Renal cortical epithelial cell (primary cell): Measurements from ENCODE around the gene DHX29. TPM values are rescaled to one million over a fixed set of nuclear protein-coding genes. Genes with fewer than 3 reads are reported as not detected.

ENCODE experiments used
- total RNA-seq: library from RNA; depleted of rRNA; stranded (reverse); fragments of >200 nt; gene quantifications from 2 replicates; pipeline ENCODE4 v1.2.3, GENCODE V29; 2014

Gene DHX29
- total RNA-seq, 1 donor from 2014 or later: 39.8 TPM

Other genes with a start within 250 kb of the DHX29 start
- not detected in 2 replicates for gene GZMA, start 205.0 kb downstream of the DHX29 start, total RNA-seq
- gene GPX8, start 147.5 kb downstream of the DHX29 start, total RNA-seq: 45.0 and 66.2 TPM in 2 replicates
- gene CDC20B, start 134.5 kb downstream of the DHX29 start, total RNA-seq: 0.52 TPM in 1 of 2 replicates, not detected in the other
- gene MCIDAS, start 80.4 kb downstream of the DHX29 start, total RNA-seq: 0.20 TPM in 1 of 2 replicates, not detected in the other
- gene CCNO, start 74.1 kb downstream of the DHX29 start, total RNA-seq: 2.7 and 3.3 TPM in 2 replicates
- gene MTREX, start 295 bp upstream of the DHX29 start, total RNA-seq: 138 and 161 TPM in 2 replicates
- 43.6 and 70.6 TPM in 2 replicates for gene PLPP1, start 227.3 kb upstream of the DHX29 start, total RNA-seq